22Rv1 (cell line): ENCODE measurements around the gene NR1H3.

Experiments
- CTCF ChIP-seq: fragments of 450-650 bp; IDR thresholded peaks from 2 replicates; pipeline ENCODE4 v1.5.1; 2017; ENCODE audit warnings: mild to moderate bottlenecking
- ZFX ChIP-seq: fragments of 450-650 bp; IDR thresholded peaks from 2 replicates; pipeline ENCODE4 v1.6.1; 2017; ENCODE audit warnings: antibody characterized with exemption, borderline replicate concordance

GRCh38 chr11:47282462-47282861 lies 24.7 kb downstream of the NR1H3 start:
- no peak for TF ChIP-seq CTCF
- no peak for TF ChIP-seq ZFX
